GM12801 (cell line): ENCODE results near the gene EVA1B.

Experiments used
- CTCF ChIP-seq: IDR thresholded peaks from one replicate; pipeline ENCODE4 v1.5.1; 2011; ENCODE audit warnings: control low read depth; ENCODE audit not compliant: insufficient read length; ENCODE audit errors: extremely low read depth

Gene EVA1B

GRCh38 chr1:36323636-36324352, at the start of gene EVA1B:
Gene EVA1B (minus strand): TSS chr1:36323645. CDS start chr1:36323037, 608 bp downstream.
- TF ChIP-seq CTCF: no peak

GRCh38 chr1:36372617-36373016, 49.2 kb upstream of the EVA1B start:
- no peak for TF ChIP-seq CTCF

- TF ChIP-seq CTCF: no peak
These were observed 45.8 kb upstream of the EVA1B start for GRCh38 chr1:36369061-36369861.

GRCh38 chr1:36367798-36368197, 44.4 kb upstream of the EVA1B start:
- TF ChIP-seq CTCF: no peak

GRCh38 chr1:36367066-36367465, 43.6 kb upstream of the EVA1B start:
- no peak for TF ChIP-seq CTCF

DNA sequence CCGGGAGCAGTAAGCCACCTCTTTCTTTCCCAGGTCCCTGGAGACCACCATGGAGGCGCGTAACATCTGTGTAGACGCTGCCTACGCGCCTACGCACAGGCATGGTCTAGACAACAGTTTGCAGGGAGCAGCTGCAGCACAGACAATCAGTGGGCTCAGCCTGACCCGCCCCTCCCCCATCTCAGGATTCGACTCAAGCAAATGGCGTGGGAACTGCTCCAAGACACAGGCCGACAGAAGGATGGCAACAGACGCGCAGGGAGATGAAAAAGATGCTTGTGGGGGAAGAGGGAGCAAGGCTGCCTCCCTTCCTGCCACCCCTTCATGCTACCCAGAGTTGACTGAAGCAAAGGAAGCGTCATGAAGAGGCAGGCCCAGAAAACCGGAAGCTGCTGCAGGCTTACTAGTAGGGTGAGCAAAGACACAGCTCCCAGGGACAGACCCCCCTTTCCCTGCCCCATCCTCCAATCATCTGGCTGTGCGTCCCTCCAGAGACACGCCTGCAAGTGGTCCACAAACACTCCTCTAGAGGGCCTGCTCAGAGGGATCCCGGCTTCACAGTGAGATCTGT, 42.7 kb upstream of the EVA1B start:
- TF ChIP-seq CTCF: no peak

DNA sequence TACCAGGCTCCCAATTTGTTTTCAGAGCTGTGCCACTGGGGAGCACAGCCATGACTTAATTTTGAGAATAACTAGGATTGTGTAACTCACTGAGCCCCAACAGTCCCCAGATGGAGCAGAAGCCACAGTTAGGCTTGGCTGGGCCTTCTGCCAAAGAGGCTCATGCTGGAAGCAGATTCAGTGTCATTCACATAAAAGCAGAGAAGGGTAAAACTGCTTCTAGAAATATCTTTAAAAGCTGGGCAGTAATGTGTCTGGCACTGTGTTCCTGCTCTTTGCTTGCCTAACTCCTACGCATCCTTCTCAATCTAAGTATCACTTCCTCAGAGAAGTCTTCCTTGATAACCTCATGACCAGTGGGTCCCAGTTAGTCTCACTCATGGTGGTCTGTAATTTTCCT, 41.9 kb upstream of the EVA1B start:
- no peak for TF ChIP-seq CTCF
